Esophagus squamous epithelium (tissue), 4 donors: ENCODE results near the gene HECW1.
"Not testable (repeated sequence)": the region's sequence is repeated elsewhere in the genome, so short reads cannot be mapped to it uniquely, and the experiment has no call there.

Experiments
- POLR2A ChIP-seq, 4 donors: fragments of 450-650 bp; IDR thresholded peaks; one replicate each; pipeline ENCODE4 v1.6.1; 2017; ENCODE audit warnings: antibody characterized with exemption in 4 of 4, mild to moderate bottlenecking in 4 of 4, moderate library complexity in 3 of 4
- TF ChIP-seq, protein P1 (sequence below), 6 experiments: fragments of 450-650 bp in 4 of 6; fragments of 200-600 bp in 2 of 6; sonication (generic) in 2 of 6; IDR thresholded peaks; one replicate each; pipeline ENCODE4 v1.5.1; 2016 to 2019; ENCODE audit warnings: antibody characterized with exemption in 6 of 6, mild to moderate bottlenecking in 4 of 6, moderate library complexity in 4 of 6

DNA sequence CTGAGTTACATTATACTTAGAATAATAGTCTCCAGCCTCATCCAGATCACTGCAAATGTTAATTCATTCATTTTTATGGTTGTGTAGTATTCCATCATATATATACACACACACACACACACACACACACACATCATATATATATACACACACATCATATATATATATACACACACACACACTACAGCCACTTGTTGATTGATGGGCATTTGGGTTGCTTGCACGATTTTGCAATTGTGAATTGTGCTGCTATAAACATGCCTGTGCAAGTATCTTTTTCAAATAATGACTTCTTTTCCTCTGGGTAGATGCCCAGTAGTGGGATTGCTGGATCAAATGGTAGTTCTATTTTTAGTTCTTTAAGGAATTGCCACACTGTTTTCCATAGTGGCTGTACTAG is 233.2 kb downstream of the HECW1 start:
- TF ChIP-seq, protein P1, sequence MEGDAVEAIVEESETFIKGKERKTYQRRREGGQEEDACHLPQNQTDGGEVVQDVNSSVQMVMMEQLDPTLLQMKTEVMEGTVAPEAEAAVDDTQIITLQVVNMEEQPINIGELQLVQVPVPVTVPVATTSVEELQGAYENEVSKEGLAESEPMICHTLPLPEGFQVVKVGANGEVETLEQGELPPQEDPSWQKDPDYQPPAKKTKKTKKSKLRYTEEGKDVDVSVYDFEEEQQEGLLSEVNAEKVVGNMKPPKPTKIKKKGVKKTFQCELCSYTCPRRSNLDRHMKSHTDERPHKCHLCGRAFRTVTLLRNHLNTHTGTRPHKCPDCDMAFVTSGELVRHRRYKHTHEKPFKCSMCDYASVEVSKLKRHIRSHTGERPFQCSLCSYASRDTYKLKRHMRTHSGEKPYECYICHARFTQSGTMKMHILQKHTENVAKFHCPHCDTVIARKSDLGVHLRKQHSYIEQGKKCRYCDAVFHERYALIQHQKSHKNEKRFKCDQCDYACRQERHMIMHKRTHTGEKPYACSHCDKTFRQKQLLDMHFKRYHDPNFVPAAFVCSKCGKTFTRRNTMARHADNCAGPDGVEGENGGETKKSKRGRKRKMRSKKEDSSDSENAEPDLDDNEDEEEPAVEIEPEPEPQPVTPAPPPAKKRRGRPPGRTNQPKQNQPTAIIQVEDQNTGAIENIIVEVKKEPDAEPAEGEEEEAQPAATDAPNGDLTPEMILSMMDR (IDR thresholded peaks at IDR 0.05): not testable (repeated sequence)
- not testable (repeated sequence) for TF ChIP-seq POLR2A (IDR thresholded peaks at IDR 0.05)
